ENCODE measurements around the gene KRTAP1-3.

The KRTAP1-3 gene

DNA sequence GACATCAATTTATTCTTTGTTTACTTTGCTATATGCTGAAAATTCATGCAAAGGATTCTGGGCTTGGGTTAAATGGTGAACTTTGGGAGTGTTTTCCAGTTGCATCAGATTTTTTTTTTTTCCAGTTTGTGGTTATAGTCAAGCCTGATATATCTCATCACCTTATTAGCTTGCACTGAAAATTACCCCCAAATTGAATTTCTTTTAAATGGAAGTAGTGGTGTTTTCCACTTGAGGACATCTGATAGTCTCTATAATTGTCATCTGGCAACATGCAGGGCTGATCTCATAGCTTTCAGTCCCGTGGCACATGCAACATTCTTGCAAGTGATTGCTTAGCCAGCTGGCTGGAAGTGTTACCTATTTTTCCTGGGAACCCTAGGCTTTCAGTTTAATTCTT is 21.1 kb downstream of the KRTAP1-3 start:
- no peak overlapping the region for H3K9ac ChIP-seq (ENCODE audit: low read length)

DNA sequence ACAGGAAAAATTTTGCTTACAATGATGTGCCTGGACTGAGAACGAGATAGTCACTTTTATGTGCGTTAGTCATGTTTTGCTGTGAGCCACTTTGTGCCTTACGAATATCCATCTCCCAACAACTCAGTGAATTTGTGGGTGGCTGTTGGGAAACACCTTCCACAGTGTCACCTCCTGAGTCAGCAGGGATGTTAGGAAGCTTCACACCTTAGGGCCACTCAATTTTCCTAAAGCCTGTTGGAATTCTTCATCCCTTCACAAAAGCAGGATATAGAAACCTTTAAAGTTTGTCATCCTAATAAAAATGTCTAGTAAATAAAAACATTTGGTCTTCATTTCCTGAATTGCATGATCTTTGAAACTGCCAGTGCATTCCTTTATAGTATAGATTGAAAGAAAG is 21.5 kb downstream of the KRTAP1-3 start:
- no peaks in the 10 kb centered on the region for H3K9me2 ChIP-seq (replicated peaks; ENCODE audit: insufficient read depth, low read length)
- H3F3A ChIP-seq (ENCODE audit: insufficient read depth) = no peaks in the 10 kb centered on the region
- H3K4me2 ChIP-seq (ENCODE audit: low read depth, low read length, poor library complexity, severe bottlenecking) = no peak overlapping the region
- no peak overlapping the region for H3K27ac ChIP-seq (ENCODE audit: low read depth, low read length)
- H3K79me2 ChIP-seq (ENCODE audit: insufficient read depth, low read length) = no peaks in the 10 kb centered on the region
- H3K36me3 ChIP-seq (ENCODE audit: low read length) = no peaks in the 10 kb centered on the region
- H3K9me3 ChIP-seq (ENCODE audit: insufficient read depth, low read length) = no peaks in the 10 kb centered on the region
- no peaks in the 10 kb centered on the region for H4K20me1 ChIP-seq (ENCODE audit: low read depth, low read length)
- no peak overlapping the region for H3K4me3 ChIP-seq (ENCODE audit: insufficient read depth, low read length, poor library complexity, severe bottlenecking)
- no peak overlapping the region for H3K9ac ChIP-seq (ENCODE audit: low read length)
- no peaks in the 10 kb centered on the region for H3K27me3 ChIP-seq (ENCODE audit: low read length)
- no peak overlapping the region for H2AFZ ChIP-seq (ENCODE audit: low read depth, low read length, severe bottlenecking)
- TF ChIP-seq, protein P1, sequence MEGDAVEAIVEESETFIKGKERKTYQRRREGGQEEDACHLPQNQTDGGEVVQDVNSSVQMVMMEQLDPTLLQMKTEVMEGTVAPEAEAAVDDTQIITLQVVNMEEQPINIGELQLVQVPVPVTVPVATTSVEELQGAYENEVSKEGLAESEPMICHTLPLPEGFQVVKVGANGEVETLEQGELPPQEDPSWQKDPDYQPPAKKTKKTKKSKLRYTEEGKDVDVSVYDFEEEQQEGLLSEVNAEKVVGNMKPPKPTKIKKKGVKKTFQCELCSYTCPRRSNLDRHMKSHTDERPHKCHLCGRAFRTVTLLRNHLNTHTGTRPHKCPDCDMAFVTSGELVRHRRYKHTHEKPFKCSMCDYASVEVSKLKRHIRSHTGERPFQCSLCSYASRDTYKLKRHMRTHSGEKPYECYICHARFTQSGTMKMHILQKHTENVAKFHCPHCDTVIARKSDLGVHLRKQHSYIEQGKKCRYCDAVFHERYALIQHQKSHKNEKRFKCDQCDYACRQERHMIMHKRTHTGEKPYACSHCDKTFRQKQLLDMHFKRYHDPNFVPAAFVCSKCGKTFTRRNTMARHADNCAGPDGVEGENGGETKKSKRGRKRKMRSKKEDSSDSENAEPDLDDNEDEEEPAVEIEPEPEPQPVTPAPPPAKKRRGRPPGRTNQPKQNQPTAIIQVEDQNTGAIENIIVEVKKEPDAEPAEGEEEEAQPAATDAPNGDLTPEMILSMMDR (IDR thresholded peaks at IDR 0.05; ENCODE audit: insufficient read depth, low read length, poor library complexity, severe bottlenecking) = no peak
- TF ChIP-seq EZH2phosphoT487 (conservative IDR thresholded peaks at IDR 0.05; ENCODE audit: low read length) = no peak

More for the DNA sequence above, 21.1 kb downstream of the KRTAP1-3 start:
- H4K20me1 ChIP-seq (ENCODE audit: low read depth, low read length) = no peaks in the 10 kb centered on the region
- H3K4me2 ChIP-seq (ENCODE audit: low read depth, low read length, poor library complexity, severe bottlenecking) = no peak overlapping the region
- no peaks in the 10 kb centered on the region for H3K79me2 ChIP-seq (ENCODE audit: insufficient read depth, low read length)
- H3K36me3 ChIP-seq (ENCODE audit: low read length) = no peaks in the 10 kb centered on the region
- H3K4me3 ChIP-seq (ENCODE audit: insufficient read depth, low read length, poor library complexity, severe bottlenecking) = no peak overlapping the region
- H3F3A ChIP-seq (ENCODE audit: insufficient read depth) = no peaks in the 10 kb centered on the region
- no peaks in the 10 kb centered on the region for H3K27me3 ChIP-seq (ENCODE audit: low read length)
- no peak overlapping the region for H3K27ac ChIP-seq (ENCODE audit: low read depth, low read length)
- H3K9me2 ChIP-seq (replicated peaks; ENCODE audit: insufficient read depth, low read length) = no peaks in the 10 kb centered on the region
- no peaks in the 10 kb centered on the region for H3K9me3 ChIP-seq (ENCODE audit: insufficient read depth, low read length)
- no peak for TF ChIP-seq EZH2phosphoT487 (conservative IDR thresholded peaks at IDR 0.05; ENCODE audit: low read length)
- TF ChIP-seq, protein P1 (IDR thresholded peaks at IDR 0.05; ENCODE audit: insufficient read depth, low read length, poor library complexity, severe bottlenecking) = no peak
- no peak overlapping the region for H2AFZ ChIP-seq (ENCODE audit: low read depth, low read length, severe bottlenecking)

DNA sequence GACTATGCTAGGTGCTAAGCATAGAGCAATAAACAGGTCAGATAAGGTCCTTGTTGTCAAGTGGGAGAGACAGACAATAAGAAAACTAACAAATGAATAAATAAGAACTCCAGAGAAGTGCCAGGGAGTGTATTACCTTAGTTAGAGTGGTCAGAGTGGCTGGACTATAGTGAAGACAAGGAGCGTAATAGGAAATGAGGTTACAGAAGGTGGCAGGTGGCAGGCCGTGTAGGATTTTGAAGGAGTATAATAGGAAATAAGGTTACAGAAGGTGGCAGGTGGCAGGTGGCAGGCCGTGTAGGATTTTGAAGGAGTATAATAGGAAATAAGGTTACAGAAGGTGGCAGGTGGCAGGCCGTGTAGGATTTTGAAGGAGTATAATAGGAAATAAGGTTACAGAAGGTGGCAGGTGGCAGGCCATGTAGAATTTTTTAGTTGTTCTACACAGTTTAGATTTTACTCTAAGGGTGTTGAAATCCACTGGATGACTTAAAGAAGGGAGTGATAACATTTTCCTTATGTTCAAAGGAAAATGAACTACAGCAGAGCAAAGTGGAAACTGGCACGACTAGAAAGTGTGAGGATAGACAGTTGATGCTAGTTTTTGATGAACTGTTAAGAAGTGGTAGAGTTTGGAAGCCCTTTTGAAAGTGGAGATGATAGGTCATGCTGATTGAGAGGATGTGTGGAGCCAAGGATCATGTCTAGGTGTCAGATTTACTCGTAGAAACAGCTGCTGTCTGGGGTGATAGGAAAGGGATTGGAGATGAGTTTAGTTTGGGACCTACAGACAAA is 22.2 kb downstream of the KRTAP1-3 start:
- H3K27me3 ChIP-seq (ENCODE audit: low read length) = no peaks in the 10 kb centered on the region
- no peaks in the 10 kb centered on the region for H3F3A ChIP-seq (ENCODE audit: insufficient read depth)
- TF ChIP-seq EZH2phosphoT487 (conservative IDR thresholded peaks at IDR 0.05; ENCODE audit: low read length) = no peak
- TF ChIP-seq, protein P1 (IDR thresholded peaks at IDR 0.05; ENCODE audit: insufficient read depth, low read length, poor library complexity, severe bottlenecking) = no peak
- H2AFZ ChIP-seq (ENCODE audit: low read depth, low read length, severe bottlenecking) = no peak overlapping the region
- H3K9me3 ChIP-seq (ENCODE audit: insufficient read depth, low read length) = no peaks in the 10 kb centered on the region
- H3K79me2 ChIP-seq (ENCODE audit: insufficient read depth, low read length) = no peaks in the 10 kb centered on the region
- H3K4me3 ChIP-seq (ENCODE audit: insufficient read depth, low read length, poor library complexity, severe bottlenecking) = no peak overlapping the region
- no peaks in the 10 kb centered on the region for H3K9me2 ChIP-seq (replicated peaks; ENCODE audit: insufficient read depth, low read length)
- no peak overlapping the region for H3K4me2 ChIP-seq (ENCODE audit: low read depth, low read length, poor library complexity, severe bottlenecking)
- no peaks in the 10 kb centered on the region for H3K36me3 ChIP-seq (ENCODE audit: low read length)
- H4K20me1 ChIP-seq (ENCODE audit: low read depth, low read length) = no peaks in the 10 kb centered on the region
- no peak overlapping the region for H3K9ac ChIP-seq (ENCODE audit: low read length)
- no peak overlapping the region for H3K27ac ChIP-seq (ENCODE audit: low read depth, low read length)
